ENCODE measurements around the gene C9orf153.

Gene C9orf153

DNA sequence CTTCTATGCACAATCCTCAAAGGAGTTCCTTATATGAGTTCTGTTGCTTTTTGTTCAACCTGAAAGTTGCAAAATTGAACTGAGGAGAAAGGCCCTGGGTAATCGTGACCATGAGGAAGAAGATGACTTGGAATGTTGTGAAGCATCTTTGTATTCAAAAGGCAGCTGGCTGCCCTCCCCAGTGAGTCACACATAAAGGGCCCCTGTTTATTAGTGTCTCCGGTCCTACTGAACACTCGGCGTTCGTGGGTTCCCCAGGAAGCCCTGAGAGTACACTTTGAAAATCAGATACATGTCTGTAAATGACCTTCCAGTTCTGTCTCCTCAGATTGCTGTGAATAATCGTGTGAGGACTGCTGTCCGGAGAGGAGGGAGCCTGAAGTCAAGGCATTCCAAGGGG, 73.6 kb downstream of the C9orf153 start:
- no peak for DNase-seq

DNA sequence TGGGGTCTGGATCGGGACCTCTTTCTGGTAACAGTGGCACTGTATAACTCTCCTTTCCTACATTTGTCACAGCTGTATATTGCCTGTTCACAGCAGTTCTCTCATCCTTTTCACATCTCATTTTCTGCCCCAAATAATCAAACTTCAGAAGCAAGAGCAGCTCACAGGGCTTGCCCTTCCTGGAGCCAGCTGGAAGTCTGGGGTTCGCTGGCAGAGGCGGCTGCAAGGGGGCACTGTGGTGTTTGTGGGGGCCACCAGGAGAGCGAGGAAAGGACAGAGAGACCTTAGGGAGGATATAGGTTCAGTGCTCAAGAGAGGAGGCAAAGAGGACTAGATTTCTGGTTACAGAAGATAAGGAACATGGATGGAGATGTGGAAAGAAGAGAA, 75.3 kb downstream of the C9orf153 start:
- no peak for DNase-seq

DNA sequence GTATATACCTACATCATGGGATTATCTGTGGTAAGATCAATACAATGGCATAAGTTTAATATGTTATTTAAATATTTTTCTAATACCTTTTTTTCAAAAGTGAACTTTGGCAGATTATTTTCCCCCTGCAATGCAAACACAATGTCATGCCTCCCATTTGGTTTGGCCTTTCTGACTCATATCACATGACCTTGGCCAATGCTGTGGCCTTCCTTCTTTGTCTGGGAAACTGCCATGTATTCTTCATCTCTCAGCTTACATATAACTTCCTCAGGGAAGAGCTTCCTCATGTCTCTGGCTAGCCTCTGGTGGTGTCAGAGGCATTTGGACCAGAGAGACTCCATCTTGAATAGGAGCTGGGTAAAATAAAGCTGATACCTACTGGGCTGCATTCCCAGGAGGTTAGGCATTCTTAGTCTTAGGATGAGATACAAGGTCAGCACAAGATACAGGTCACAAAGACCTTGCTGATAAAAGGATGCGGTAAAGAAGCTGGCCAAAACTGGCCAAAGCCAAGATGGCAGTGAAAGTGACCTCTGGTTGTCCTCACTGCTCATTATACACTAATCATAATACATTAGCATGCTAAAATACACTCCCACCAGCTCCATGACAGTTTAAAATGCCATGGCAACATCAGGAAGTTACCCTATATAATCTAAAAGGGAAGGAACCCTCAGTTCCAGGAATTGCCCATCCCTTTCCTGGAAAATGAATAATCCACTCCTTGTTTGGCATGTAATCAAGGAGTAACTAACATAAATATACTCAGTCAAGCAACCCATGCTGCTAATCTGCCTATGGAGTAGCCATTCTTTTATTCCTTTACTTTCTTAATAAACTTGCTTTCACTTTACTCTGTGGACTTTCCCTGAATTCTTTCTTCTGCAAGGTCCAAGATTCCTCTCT, 76.0 kb downstream of the C9orf153 start:
- no peak for DNase-seq

- no peak for DNase-seq
Observed at GRCh38 chr9:86181379-86182315, 77.8 kb downstream of the C9orf153 start.

GRCh38 chr9:86178503-86178902, 81.0 kb downstream of the C9orf153 start:
- no peak for DNase-seq

- DNase-seq = no peak
Observed at GRCh38 chr9:86177995-86178394, 81.5 kb downstream of the C9orf153 start.

DNA sequence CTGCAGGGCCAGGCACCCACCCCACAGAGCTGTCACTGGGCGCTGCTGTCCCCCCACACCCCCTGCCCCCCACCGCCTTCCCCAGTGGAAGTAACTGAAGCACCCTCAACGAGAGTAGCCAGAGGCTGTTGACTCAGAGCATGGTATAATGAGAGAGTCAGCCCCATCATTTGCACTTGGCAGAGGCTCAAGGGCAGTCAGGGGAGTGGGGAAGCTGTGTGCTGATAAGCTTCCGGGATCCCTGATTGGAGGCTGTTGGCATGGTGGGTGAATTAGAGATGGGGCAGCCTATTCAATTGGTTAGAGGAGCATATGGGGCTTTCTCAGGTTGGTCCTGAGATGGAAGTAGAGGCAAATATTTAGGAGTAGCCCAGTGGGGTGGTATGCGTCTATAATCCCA, 83.0 kb downstream of the C9orf153 start:
- DNase-seq = no peak

GRCh38 chr9:86175743-86176456, 83.6 kb downstream of the C9orf153 start:
- DNase-seq = no peak

- no peak for DNase-seq
Observed at GRCh38 chr9:86175223-86175622, 84.2 kb downstream of the C9orf153 start.
